GM21423 (cell line): ENCODE data around the gene SLC9A5.
A peak's percentile ranks its signal among the peaks of the same experiment; 100 is the strongest.

ENCODE experiments used
- ATAC-seq: cut with Tn5 transposase; IDR thresholded peaks from one replicate; pipeline ENCODE4 v1.9.1; 2021; ENCODE audit warnings: mild to moderate bottlenecking, moderate library complexity; ENCODE audit not compliant: unreplicated experiment

Gene SLC9A5

GRCh38 chr16:67256701-67257230 lies 8.0 kb downstream of the SLC9A5 start:
- ATAC-seq: no peak

GRCh38 chr16:67257486-67258160 lies 8.8 kb downstream of the SLC9A5 start:
- no peak for ATAC-seq

- ATAC-seq: no peak
These were observed 9.5 kb downstream of the SLC9A5 start for GRCh38 chr16:67258161-67258835.

GRCh38 chr16:67259705-67260104 lies 10.9 kb downstream of the SLC9A5 start:
- no peak for ATAC-seq

- peak; percentile 49 for ATAC-seq
These were observed 11.8 kb downstream of the SLC9A5 start for GRCh38 chr16:67260426-67261063.

- ATAC-seq: no peak
These were observed 14.4 kb downstream of the SLC9A5 start for GRCh38 chr16:67263201-67263600.

GRCh38 chr16:67264277-67264676 lies 15.5 kb downstream of the SLC9A5 start:
- ATAC-seq: no peak

- no peak for ATAC-seq
These were observed 16.1 kb downstream of the SLC9A5 start for GRCh38 chr16:67264866-67265265.

- ATAC-seq: no peak
These were observed 17.1 kb downstream of the SLC9A5 start for GRCh38 chr16:67265834-67266233.

- ATAC-seq: no peak
These were observed 19.4 kb downstream of the SLC9A5 start for GRCh38 chr16:67268136-67268579.

GRCh38 chr16:67269766-67270165 lies 21.0 kb downstream of the SLC9A5 start:
- no peak for ATAC-seq

GRCh38 chr16:67270931-67271338 lies 22.2 kb downstream of the SLC9A5 start:
- no peak for ATAC-seq

- ATAC-seq: no peak
These were observed 22.7 kb downstream of the SLC9A5 start for GRCh38 chr16:67271446-67271845.

- no peak for ATAC-seq
These were observed 26.5 kb downstream of the SLC9A5 start for GRCh38 chr16:67275321-67275720.

GRCh38 chr16:67277294-67277998 lies 28.7 kb downstream of the SLC9A5 start:
- no peak for ATAC-seq

- ATAC-seq: no peak
These were observed 29.4 kb downstream of the SLC9A5 start for GRCh38 chr16:67277999-67278772.

GRCh38 chr16:67278773-67279295 lies 30.1 kb downstream of the SLC9A5 start:
- ATAC-seq: peak; percentile 26

GRCh38 chr16:67279296-67280089 lies 30.7 kb downstream of the SLC9A5 start, which contains the start of gene PLEKHG4:
PLEKHG4 (plus strand) TSS chr16:67279532; CDS start chr16:67280045, 513 bp downstream.
- ATAC-seq: peak; percentile 79
